OCI-LY1 (cell line): ENCODE measurements around the gene RAP2C.

ENCODE experiments used
- EZH2 ChIP-seq: fragments of 200-600 bp; sonication (generic), shearing (Covaris generic); IDR thresholded peaks from 2 replicates; pipeline ENCODE4 v1.8.0; 2017; ENCODE audit warnings: borderline replicate concordance, mixed run types, mild to moderate bottlenecking, antibody characterized with exemption, low read length, moderate library complexity, mixed read lengths
- TF ChIP-seq, protein P1 (sequence below): fragments of 200-600 bp; sonication (generic), shearing (Covaris generic); IDR thresholded peaks from 2 replicates; pipeline ENCODE4 v1.5.1; 2017; ENCODE audit warnings: mild to moderate bottlenecking, antibody characterized with exemption, low read length, moderate library complexity, mixed read lengths

DNA sequence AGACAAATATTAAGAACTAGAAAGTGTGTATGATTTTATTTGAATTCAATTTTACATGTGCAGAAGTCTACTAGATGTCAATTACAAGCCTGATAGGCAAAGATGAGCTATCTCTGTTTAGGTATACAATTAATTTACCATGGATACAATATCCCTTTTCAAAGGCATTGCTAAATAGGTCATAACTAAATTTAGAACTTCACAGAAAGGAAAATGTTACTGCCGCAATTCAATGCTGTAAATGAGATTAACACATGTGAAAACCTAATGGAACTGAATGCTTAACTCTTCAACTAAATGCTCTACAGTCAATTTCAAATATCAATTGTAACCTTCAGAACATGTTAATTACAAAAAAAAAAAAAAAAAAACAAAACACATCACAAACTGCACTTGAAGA, 14.6 kb downstream of the RAP2C start:
- no peak for TF ChIP-seq EZH2
- TF ChIP-seq, protein P1, sequence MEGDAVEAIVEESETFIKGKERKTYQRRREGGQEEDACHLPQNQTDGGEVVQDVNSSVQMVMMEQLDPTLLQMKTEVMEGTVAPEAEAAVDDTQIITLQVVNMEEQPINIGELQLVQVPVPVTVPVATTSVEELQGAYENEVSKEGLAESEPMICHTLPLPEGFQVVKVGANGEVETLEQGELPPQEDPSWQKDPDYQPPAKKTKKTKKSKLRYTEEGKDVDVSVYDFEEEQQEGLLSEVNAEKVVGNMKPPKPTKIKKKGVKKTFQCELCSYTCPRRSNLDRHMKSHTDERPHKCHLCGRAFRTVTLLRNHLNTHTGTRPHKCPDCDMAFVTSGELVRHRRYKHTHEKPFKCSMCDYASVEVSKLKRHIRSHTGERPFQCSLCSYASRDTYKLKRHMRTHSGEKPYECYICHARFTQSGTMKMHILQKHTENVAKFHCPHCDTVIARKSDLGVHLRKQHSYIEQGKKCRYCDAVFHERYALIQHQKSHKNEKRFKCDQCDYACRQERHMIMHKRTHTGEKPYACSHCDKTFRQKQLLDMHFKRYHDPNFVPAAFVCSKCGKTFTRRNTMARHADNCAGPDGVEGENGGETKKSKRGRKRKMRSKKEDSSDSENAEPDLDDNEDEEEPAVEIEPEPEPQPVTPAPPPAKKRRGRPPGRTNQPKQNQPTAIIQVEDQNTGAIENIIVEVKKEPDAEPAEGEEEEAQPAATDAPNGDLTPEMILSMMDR: no peak
